Testis (tissue), 2 donors: ENCODE measurements around the gene AVP.

Source experiments
- CTCF ChIP-seq, 3 experiments: fragments of 450-650 bp in 2 of 3; fragments of 200-600 bp in 1 of 3; sonication (generic) in 1 of 3; IDR thresholded peaks; one replicate each; pipeline ENCODE4 v1.5.1; 2016 to 2019; ENCODE audit warnings: antibody characterized with exemption in 3 of 3, mild to moderate bottlenecking in 2 of 3, moderate library complexity in 1 of 3
- POLR2A ChIP-seq: fragments of 450-650 bp; IDR thresholded peaks from one replicate; pipeline ENCODE4 v1.6.1; 2017; ENCODE audit warnings: antibody characterized with exemption, mild to moderate bottlenecking, moderate library complexity

GRCh38 chr20:3106185-3106584 is 21.7 kb upstream of the AVP start:
- TF ChIP-seq CTCF (IDR thresholded peaks at IDR 0.05) (no peak), POLR2A (no peak)
